Uterus (tissue), 2 donors: Measurements from ENCODE around the gene CEP89.
"Not testable (repeated sequence)": the region's sequence is repeated elsewhere in the genome, so short reads cannot be mapped to it uniquely, and the experiment has no call there.

ENCODE experiments used
- POLR2A ChIP-seq, 2 donors: fragments of 450-650 bp; IDR thresholded peaks; one replicate each; pipeline ENCODE4 v1.6.1; 2016; ENCODE audit warnings: antibody characterized with exemption in 2 of 2, mild to moderate bottlenecking in 1 of 2, moderate library complexity in 1 of 2
- TF ChIP-seq, protein P1 (sequence below), 4 experiments: fragments of 200-600 bp in 2 of 4; fragments of 450-650 bp in 2 of 4; sonication (generic) in 2 of 4; IDR thresholded peaks; one replicate each; pipeline ENCODE4 v1.5.1; 2016 to 2019; ENCODE audit warnings: antibody characterized with exemption in 4 of 4, mild to moderate bottlenecking in 2 of 4, moderate library complexity in 1 of 4

GRCh38 chr19:32997061-32997464, 25.3 kb upstream of the CEP89 start:
- not testable (repeated sequence) for TF ChIP-seq POLR2A (IDR thresholded peaks at IDR 0.05)
- TF ChIP-seq, protein P1, sequence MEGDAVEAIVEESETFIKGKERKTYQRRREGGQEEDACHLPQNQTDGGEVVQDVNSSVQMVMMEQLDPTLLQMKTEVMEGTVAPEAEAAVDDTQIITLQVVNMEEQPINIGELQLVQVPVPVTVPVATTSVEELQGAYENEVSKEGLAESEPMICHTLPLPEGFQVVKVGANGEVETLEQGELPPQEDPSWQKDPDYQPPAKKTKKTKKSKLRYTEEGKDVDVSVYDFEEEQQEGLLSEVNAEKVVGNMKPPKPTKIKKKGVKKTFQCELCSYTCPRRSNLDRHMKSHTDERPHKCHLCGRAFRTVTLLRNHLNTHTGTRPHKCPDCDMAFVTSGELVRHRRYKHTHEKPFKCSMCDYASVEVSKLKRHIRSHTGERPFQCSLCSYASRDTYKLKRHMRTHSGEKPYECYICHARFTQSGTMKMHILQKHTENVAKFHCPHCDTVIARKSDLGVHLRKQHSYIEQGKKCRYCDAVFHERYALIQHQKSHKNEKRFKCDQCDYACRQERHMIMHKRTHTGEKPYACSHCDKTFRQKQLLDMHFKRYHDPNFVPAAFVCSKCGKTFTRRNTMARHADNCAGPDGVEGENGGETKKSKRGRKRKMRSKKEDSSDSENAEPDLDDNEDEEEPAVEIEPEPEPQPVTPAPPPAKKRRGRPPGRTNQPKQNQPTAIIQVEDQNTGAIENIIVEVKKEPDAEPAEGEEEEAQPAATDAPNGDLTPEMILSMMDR (IDR thresholded peaks at IDR 0.05): not testable (repeated sequence)
